Measurements from ENCODE around the gene ZNHIT2. TPM values are rescaled to one million over a fixed set of nuclear protein-coding genes. Genes with fewer than 3 reads are reported as not detected.

Gene ZNHIT2
- total RNA-seq, 2 experiments from 2014 or later = 11.5 to 12.7 TPM

GRCh38 chr11:65116370-65117205 lies 913 bp downstream of the ZNHIT2 start:
- POLR2A ChIA-PET = interaction anchor here (0.6 to 16.2 kb wide), 20 partner anchors 9 to 338 kb away, joined by 3 to 294 read pairs (median 4); partner anchors contain the start of genes ARL2, BATF2, CDCA5 and SF1
- Mint-ChIP-seq H3K27ac (peak overlapping the region; percentile 95), H3K36me3 (ENCODE audit: low read depth) (peaks cover 54% of the 10 kb centered on the region), H3K27me3 (no peaks in the 10 kb centered on the region), H3K9me3 (no peaks in the 10 kb centered on the region), H3K4me3 (peak overlapping the region; percentile 87), H3K4me1 (ENCODE audit: low read depth) (peaks cover 59% of the 10 kb centered on the region)
- CTCF ChIA-PET = interaction anchor here (0.7 to 3.4 kb wide), 14 partner anchors 9 to 213 kb away, joined by 3 to 18 read pairs (median 4); partner anchors contain the start of genes ARL2, CAPN1, CDC42EP2 and CDCA5
- DNase-seq (peak; percentile 82), ATAC-seq (peak; percentile 21)
- no peak for TF ChIP-seq CTCF (IDR thresholded peaks at IDR 0.05)
- intact Hi-C loops (cut with micrococcal nuclease) = loop anchor here (10.0 kb wide), 1 partner anchor 102 kb away; the partner anchor contains the start of gene ARL2

- Mint-ChIP-seq H3K36me3 (ENCODE audit: low read depth) (peaks cover 43% of the 10 kb centered on the region), H3K4me1 (ENCODE audit: low read depth) (peaks cover 57% of the 10 kb centered on the region), H3K9me3 (no peaks in the 10 kb centered on the region), H3K27ac (peak overlapping the region; percentile 95), H3K4me3 (peak overlapping the region; percentile 87), H3K27me3 (no peaks in the 10 kb centered on the region)
- ChIA-PET CTCF (interaction anchor here (0.7 to 7.3 kb wide), 4 partner anchors 15 to 384 kb away, joined by 3 to 45 read pairs (median 4); partner anchors contain the start of genes ARL2, CAPN1 and MALAT1), POLR2A (interaction anchor here (0.6 to 16.2 kb wide), 9 partner anchors 8 to 337 kb away, joined by 3 to 294 read pairs (median 4); partner anchors contain the start of genes SAC3D1, SF1, SYVN1 and VPS51)
- intact Hi-C loops (cut with micrococcal nuclease) = loop anchor here (10.0 kb wide), 1 partner anchor 101 kb away; the partner anchor contains the start of gene ARL2
- ATAC-seq (no peak), DNase-seq (no peak)
- TF ChIP-seq CTCF (IDR thresholded peaks at IDR 0.05) = no peak
Measured at GRCh38 chr11:65115361-65116082, 2.0 kb downstream of the ZNHIT2 start.

GRCh38 chr11:65114538-65115171 lies 2.8 kb downstream of the ZNHIT2 start:
- ChIA-PET POLR2A (interaction anchor here (0.7 to 16.2 kb wide), 6 partner anchors 19 to 304 kb away, joined by 3 to 294 read pairs (median 5); partner anchors contain the start of genes SYVN1 and VPS51), CTCF (interaction anchor here (0.7 to 7.6 kb wide), 3 partner anchors 15 to 384 kb away, joined by 3 to 115 read pairs (median 45); partner anchors contain the start of genes ARL2, MALAT1 and VPS51)
- intact Hi-C loops (cut with micrococcal nuclease) = loop anchor here (10.0 kb wide), 1 partner anchor 100 kb away; the partner anchor contains the start of gene ARL2
- DNase-seq (no peak), ATAC-seq (no peak)
- TF ChIP-seq CTCF (IDR thresholded peaks at IDR 0.05) = no peak
- H3K36me3 Mint-ChIP-seq (ENCODE audit: low read depth) = peaks cover 35% of the 10 kb centered on the region
- no peaks in the 10 kb centered on the region for H3K9me3 Mint-ChIP-seq
- H3K27ac Mint-ChIP-seq = no peak overlapping the region
- no peaks in the 10 kb centered on the region for H3K27me3 Mint-ChIP-seq
- H3K4me3 Mint-ChIP-seq = no peak overlapping the region
- H3K4me1 Mint-ChIP-seq (ENCODE audit: low read depth) = peaks cover 53% of the 10 kb centered on the region

- POLR2A ChIA-PET = interaction anchor here (0.6 to 16.2 kb wide), 9 partner anchors 8 to 303 kb away, joined by 3 to 294 read pairs (median 4); partner anchors contain the start of genes ARL2, FAU, MRPL49 and SAC3D1
Measured at GRCh38 chr11:65113839-65114238, 3.7 kb downstream of the ZNHIT2 start.

More at GRCh38 chr11:65113839-65114238, 3.7 kb downstream of the ZNHIT2 start:
- no peaks in the 10 kb centered on the region for H3K9me3 Mint-ChIP-seq
- peaks cover 50% of the 10 kb centered on the region for H3K4me1 Mint-ChIP-seq (ENCODE audit: low read depth)
- peak overlapping the region; percentile 86 for H3K4me3 Mint-ChIP-seq
- intact Hi-C loops (cut with micrococcal nuclease) = loop anchor here (10.0 kb wide), 1 partner anchor 99 kb away; the partner anchor contains the start of gene ARL2
- no peak for DNase-seq
- TF ChIP-seq CTCF (IDR thresholded peaks at IDR 0.05) = no peak
- H3K27ac Mint-ChIP-seq = peak overlapping the region; percentile 5
- ATAC-seq = no peak
- peaks cover 32% of the 10 kb centered on the region for H3K36me3 Mint-ChIP-seq (ENCODE audit: low read depth)
- CTCF ChIA-PET = interaction anchor here (1.0 to 7.6 kb wide), 6 partner anchors 8 to 250 kb away, joined by 3 to 115 read pairs (median 30); partner anchors contain the start of genes ARL2, FAU, MRPL49 and SYVN1
- H3K27me3 Mint-ChIP-seq = no peaks in the 10 kb centered on the region
